Measurements from ENCODE around the gene ABCA8. TPM values are rescaled to one million over a fixed set of nuclear protein-coding genes. Genes with fewer than 3 reads are reported as not detected.

ABCA8 gene
- total RNA-seq, 4 donors from 2014 or later: 81.0 to 137 (median 97.9) TPM

DNA sequence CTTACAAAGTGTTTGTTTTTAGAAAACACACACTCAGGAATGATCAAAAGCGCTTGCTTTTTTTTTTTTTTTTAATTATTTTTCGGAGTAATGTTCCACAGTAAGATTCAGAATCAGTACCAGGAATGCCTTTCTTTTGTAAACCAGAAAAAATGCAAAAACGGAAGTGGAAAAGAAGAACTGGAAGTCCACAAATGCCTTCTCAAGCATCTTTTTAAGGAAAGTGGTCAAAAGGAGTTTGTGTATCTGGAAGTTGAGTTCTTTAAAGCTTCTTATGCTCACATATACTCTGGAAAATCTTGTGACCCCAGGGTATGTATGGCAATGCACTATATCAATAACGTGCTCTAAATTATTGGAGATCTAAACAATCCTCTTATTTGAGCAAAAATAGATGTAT, 126.0 kb downstream of the ABCA8 start:
- TF ChIP-seq, protein P1, sequence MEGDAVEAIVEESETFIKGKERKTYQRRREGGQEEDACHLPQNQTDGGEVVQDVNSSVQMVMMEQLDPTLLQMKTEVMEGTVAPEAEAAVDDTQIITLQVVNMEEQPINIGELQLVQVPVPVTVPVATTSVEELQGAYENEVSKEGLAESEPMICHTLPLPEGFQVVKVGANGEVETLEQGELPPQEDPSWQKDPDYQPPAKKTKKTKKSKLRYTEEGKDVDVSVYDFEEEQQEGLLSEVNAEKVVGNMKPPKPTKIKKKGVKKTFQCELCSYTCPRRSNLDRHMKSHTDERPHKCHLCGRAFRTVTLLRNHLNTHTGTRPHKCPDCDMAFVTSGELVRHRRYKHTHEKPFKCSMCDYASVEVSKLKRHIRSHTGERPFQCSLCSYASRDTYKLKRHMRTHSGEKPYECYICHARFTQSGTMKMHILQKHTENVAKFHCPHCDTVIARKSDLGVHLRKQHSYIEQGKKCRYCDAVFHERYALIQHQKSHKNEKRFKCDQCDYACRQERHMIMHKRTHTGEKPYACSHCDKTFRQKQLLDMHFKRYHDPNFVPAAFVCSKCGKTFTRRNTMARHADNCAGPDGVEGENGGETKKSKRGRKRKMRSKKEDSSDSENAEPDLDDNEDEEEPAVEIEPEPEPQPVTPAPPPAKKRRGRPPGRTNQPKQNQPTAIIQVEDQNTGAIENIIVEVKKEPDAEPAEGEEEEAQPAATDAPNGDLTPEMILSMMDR (IDR thresholded peaks at IDR 0.05; ENCODE audit: low read depth): no peak

- TF ChIP-seq, protein P1 (IDR thresholded peaks at IDR 0.05; ENCODE audit: low read depth): no peak
Observed at GRCh38 chr17:68824707-68825106, 130.5 kb downstream of the ABCA8 start.

DNA sequence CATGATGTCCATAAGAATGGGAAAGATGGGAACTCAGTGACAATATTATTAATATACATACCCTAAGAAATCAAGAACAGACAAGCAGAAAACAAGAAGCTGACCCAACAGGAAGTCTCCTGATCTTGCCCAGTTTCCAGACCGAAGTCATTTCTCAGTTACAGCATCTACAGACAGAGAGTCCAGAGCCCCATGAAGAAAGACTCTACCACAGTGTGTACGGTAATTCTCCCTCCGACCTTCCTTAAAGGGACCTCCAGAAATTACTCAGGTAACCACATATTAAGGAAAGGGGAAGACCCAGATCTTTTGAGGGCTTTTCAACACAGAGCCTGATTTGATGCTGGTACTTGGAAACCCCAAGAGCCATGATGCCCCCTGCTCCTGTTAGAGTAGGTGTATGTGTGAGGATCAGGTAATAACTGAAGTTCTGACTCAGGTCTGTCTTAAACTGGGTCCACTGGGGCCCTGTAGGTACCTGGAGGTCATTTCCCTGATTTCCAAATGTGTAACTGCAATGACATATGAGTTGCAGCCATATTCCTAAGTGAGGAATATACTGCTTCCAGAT, 132.4 kb downstream of the ABCA8 start:
- TF ChIP-seq, protein P1 (IDR thresholded peaks at IDR 0.05; ENCODE audit: low read depth): no peak

DNA sequence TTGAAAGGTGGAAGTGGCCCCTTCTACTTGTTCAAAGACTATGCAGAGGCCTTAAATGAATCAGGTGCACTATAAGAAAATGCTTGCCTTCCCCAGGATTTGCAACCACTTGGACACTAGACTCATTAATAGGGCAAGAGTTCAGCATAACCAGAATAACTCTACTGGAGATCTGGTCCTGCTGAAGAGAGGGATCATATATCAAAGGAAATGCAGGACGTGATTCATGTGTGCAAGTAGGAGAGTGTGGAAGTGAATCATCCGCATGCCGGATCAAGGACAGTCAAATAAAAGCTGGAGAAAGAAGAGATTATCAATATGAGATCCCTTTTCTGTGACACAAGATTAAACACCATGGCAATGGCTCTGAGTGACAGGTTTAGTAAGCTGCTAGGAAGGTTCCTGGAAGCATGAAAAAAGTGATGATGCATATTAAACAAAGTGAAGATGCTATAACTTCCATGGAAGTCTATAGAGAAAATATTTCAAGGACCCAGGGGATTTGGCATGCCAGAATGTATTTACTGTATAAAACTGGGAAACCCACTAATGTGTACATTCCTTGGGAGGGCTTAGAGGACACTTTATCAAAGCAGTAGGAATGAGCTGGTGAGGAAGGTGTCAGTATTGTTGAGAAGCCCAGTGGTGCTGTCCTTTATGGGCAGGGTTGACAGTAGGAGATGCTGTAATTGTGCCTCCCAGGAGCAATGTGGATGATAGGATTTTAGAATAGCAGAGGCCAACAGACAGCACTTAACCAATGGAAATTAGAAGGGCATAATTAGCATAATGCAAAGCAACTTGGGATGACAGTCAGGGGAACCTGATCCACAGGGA, 133.1 kb downstream of the ABCA8 start:
- TF ChIP-seq, protein P1 (IDR thresholded peaks at IDR 0.05; ENCODE audit: low read depth): no peak

DNA sequence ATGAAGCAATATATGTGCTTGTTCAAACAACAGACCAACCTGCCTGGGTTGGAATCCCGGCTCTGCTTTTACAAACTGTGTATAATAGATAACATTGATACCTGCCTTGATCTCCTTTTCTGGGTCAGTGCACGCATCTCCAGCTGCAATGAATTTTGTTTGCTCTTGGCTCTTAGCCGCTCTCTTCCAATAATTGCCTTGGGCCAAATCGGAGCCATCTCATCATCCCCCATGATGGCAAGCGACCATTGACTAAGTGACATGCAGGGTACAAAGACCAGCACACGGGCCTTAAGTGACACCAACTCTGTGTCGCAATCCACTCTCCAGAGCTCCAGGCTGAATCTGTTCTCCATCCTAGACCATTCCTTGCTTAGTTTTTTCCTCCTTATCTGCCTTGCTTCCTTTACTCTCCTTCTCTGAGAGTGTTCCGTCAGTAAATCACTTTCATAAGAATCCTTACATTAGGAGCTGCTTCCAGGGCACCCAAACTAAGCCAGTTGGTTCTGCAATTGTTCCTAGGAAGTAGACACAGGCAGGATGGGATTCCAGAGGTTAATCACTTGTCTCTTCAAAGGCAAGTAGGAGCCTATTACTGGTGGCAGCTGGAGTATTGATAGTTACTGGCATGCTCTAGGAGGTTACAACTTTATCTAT, 134.2 kb downstream of the ABCA8 start:
- TF ChIP-seq, protein P1 (IDR thresholded peaks at IDR 0.05; ENCODE audit: low read depth): no peak

DNA sequence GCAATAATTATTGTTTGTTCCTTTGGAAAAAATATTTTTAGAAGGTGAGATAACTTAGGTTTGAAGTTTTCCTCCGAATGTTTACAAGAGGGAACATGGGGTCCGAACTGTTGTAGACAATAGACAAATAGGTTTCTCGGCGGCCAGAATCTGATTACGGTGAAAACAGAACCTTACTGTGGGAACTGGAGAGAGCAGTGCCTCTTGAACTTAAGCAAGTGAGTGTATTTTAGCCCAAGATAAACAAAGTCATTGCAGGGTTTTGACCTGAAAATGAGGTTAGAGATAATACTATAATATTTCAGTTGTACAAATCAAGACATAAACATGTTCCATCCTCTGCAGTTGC, 134.7 kb downstream of the ABCA8 start:
- TF ChIP-seq, protein P1 (IDR thresholded peaks at IDR 0.05; ENCODE audit: low read depth): no peak

DNA sequence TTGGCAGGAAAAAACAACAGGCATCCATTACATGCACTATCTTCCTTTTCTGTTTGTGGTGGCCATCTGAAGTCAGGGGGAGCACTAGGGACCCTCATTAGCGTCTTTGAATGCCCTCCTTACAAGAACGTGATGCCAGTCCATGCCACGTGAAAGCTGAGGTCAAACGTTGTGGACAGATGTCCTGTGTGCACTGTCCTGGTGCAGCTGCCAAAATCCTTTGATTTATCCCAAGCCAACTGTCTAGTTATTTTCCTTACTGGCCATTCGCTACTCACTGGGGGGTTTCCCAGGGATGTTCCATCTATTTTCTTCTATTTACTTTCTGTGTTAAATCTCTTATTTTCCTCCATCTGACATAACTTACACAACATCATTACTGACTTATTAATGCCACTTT, 135.7 kb downstream of the ABCA8 start:
- TF ChIP-seq, protein P1 (IDR thresholded peaks at IDR 0.05; ENCODE audit: low read depth): no peak
